Hematopoietic multipotent progenitor cell (in vitro differentiated cells): ENCODE measurements around the gene TFAM. TPM values are rescaled to one million over a fixed set of nuclear protein-coding genes. Genes with fewer than 3 reads are reported as not detected.
"Not testable (repeated sequence)": the region's sequence is repeated elsewhere in the genome, so short reads cannot be mapped to it uniquely, and the experiment has no call there.

Experiments used
- DNase-seq, 3 donors: peaks; one replicate each; pipeline ENCODE4 v3.0.0-alpha.2; 2011 to 2015; ENCODE audit warnings: low read depth in 2 of 3, low spot score in 2 of 3
- total RNA-seq: library from RNA; depleted of rRNA; stranded (reverse); fragments of >200 nt; gene quantifications from one replicate; pipeline ENCODE4 v1.2.3, GENCODE V29; 2012

The TFAM gene
- total RNA-seq, 1 donor: 30.2 TPM

- DNase-seq: no peak
Measured at GRCh38 chr10:58372607-58373441, 12.4 kb upstream of the TFAM start.

- DNase-seq: no peak
Measured at GRCh38 chr10:58373442-58373827, 11.8 kb upstream of the TFAM start.

- DNase-seq: no peak
Measured at GRCh38 chr10:58382489-58382995, 2.7 kb upstream of the TFAM start.

GRCh38 chr10:58384095-58384494 lies 1.1 kb upstream of the TFAM start:
- peak; percentile 44 to 91 (median 76) for DNase-seq

- DNase-seq: peak in 1 of 3 donors; percentile 55
Measured at GRCh38 chr10:58384544-58384998, 639 bp upstream of the TFAM start.

GRCh38 chr10:58385784-58386112 lies 538 bp downstream of the TFAM start:
- peak in 1 of 3 donors; percentile 6 for DNase-seq

GRCh38 chr10:58389024-58389423 lies 3.8 kb downstream of the TFAM start:
- no peak for DNase-seq

- DNase-seq: no peak
Measured at GRCh38 chr10:58393317-58393716, 8.1 kb downstream of the TFAM start.

GRCh38 chr10:58394471-58394870 lies 9.3 kb downstream of the TFAM start:
- DNase-seq: no peak

- DNase-seq: no peak
Measured at GRCh38 chr10:58396057-58396456, 10.8 kb downstream of the TFAM start.

GRCh38 chr10:58397830-58398229 lies 12.6 kb downstream of the TFAM start:
- no peak for DNase-seq

GRCh38 chr10:58399410-58399809 lies 14.2 kb downstream of the TFAM start:
- no peak for DNase-seq

GRCh38 chr10:58400609-58401008 lies 15.4 kb downstream of the TFAM start:
- DNase-seq: no peak

GRCh38 chr10:58404001-58404400 lies 18.8 kb downstream of the TFAM start:
- no peak for DNase-seq

GRCh38 chr10:58409956-58410610 lies 24.9 kb downstream of the TFAM start:
- DNase-seq: no peak

GRCh38 chr10:58412502-58412961 lies 27.3 kb downstream of the TFAM start:
- no peak for DNase-seq

GRCh38 chr10:58414270-58415041 lies 29.2 kb downstream of the TFAM start:
- DNase-seq: peak in 1 of 3 donors; percentile 21

- no peak for DNase-seq
Measured at GRCh38 chr10:58415757-58416156, 30.5 kb downstream of the TFAM start.

GRCh38 chr10:58417902-58418301 lies 32.7 kb downstream of the TFAM start:
- not testable (repeated sequence) for DNase-seq

- DNase-seq: no peak
Measured at GRCh38 chr10:58424176-58424575, 39.0 kb downstream of the TFAM start.

GRCh38 chr10:58428436-58428835 lies 43.2 kb downstream of the TFAM start:
- DNase-seq: not testable (repeated sequence)
